Motor neuron (in vitro differentiated cells): ENCODE data around the gene PLA2G4F. TPM values are rescaled to one million over a fixed set of nuclear protein-coding genes. Genes with fewer than 3 reads are reported as not detected.

Experiments used
- ATAC-seq, 8 experiments: fragments of 200-7000 bp; cut with Tn5 transposase; replicated peaks in 6 of 8; 2 replicates each; pipeline ENCODE4 v1.8.0; 2021; ENCODE audit warnings: mild to moderate bottlenecking in 8 of 8, moderate library complexity in 8 of 8
- H3K27ac ChIP-seq, 2 donors: fragments of 250-450 bp; sonication (Bioruptor Pico); 2 replicates each; pipeline ENCODE4 v1.9.0; 2021; ENCODE audit warnings: antibody characterized with exemption in 2 of 2, mild to moderate bottlenecking in 2 of 2, moderate library complexity in 1 of 2
- H3K4me1 ChIP-seq, 2 donors: fragments of 250-450 bp; sonication (Bioruptor Pico); replicated peaks in 1 of 2; 2 replicates each; pipeline ENCODE4 v1.6.1; 2021; ENCODE audit warnings: antibody characterized with exemption in 2 of 2, mild to moderate bottlenecking in 2 of 2, moderate library complexity in 1 of 2
- H3K4me3 ChIP-seq, 5 donors: fragments of 250-450 bp; sonication (Bioruptor Pico); 2 replicates each; pipeline ENCODE4 v1.9.0; 2021; ENCODE audit warnings: antibody characterized with exemption in 5 of 5, mild to moderate bottlenecking in 5 of 5, moderate library complexity in 4 of 5
- WGBS, 10 experiments: fragments of 450-650 bp; shearing (Covaris generic); methylation state at CpG; one replicate each; pipeline ENCODE4 v1.0.0; 2022; 5-methylcytosine and 5-hydroxymethylcytosine counted together
- in situ Hi-C, 9 experiments: fragments of 400-800 bp; cut with MboI; loops; one replicate each; pipeline ENCODE4 v1.15.0; 2021; ENCODE audit warnings: low sequenced_read_pairs in 9 of 9, low pct_unique_long_range_greater_than_20kb in 2 of 9; ENCODE audit not compliant: unreplicated experiment in 9 of 9
- total RNA-seq, 8 experiments: library from RNA; unstranded; fragments of 300-600 nt; gene quantifications; 2 replicates each; pipeline versions ENCODE4 v1.2.3 to v1.2.4, GENCODE V29; 2022

Gene PLA2G4F
- total RNA-seq, 8 experiments from 2014 or later, result 0.04 to 1.8 (median 0.42) TPM; not detected in 2

- in situ Hi-C loops, result no loop called here
- peak in 2 of 8 experiments; percentile 16 to 32 for ATAC-seq
- Histone ChIP-seq H3K4me3 (no peak overlapping the region), H3K27ac (no peak overlapping the region), H3K4me1 (peaks cover 3 to 9% of the 10 kb centered on the region in 2 donors)
- 55 to 89% (median 83%) methylated on average over 2 to 6 of the region's 10 CpGs; no CpG with 5 or more reads in 6 of the 10 experiments for WGBS, 10 experiments
Measured at GRCh38 chr15:42158941-42159340, 2.5 kb upstream of the PLA2G4F start.

DNA sequence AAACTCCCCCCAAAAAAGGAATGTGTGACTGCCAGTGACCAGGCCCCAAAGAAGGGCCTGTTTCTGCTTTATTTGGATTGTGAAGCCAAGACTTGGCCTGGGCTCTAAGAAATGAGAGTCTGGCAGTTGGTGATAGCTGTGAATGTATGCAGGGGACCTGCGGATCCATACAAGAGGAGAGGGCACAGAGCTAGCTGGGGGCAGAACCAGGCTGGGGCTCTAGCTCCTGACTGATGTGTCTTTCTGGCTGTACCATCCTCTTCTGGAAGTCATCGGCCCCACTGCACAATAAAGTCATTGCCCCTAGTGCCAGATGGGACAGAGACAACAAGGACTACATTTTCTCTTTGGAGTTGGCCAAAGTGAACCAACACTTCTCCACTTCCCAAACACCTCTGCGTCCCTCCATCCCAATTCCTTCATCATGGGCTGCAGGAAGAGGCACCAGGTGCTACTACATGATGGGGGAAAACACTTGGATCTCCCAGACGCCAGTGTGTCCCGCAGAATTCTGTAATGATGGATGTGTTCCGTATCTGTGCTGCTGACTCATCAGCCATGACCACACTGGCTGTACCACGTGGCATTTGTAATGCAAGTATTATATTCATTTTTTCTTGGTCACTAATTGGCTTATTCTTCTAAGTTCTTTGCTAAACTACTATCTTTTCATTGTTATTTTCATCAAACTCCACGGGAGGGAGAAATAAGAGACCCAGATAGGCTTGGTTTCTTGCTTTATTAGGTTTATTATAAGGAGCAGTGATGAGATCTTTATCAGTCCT lies 1.7 kb upstream of the PLA2G4F start:
- 29 to 100% (median 79%) methylated on average over 1 to 7 of the region's 8 CpGs for WGBS, 10 experiments
- Histone ChIP-seq H3K27ac (no peak overlapping the region), H3K4me3 (no peak overlapping the region), H3K4me1 (peaks cover 3 to 9% of the 10 kb centered on the region in 2 donors)
- ATAC-seq, result peak in 7 of 8 experiments; percentile 20 to 77 (median 54)
- in situ Hi-C loops, result no loop called here

GRCh38 chr15:42157381-42157780 lies 945 bp upstream of the PLA2G4F start:
- H3K4me3 ChIP-seq, result no peak overlapping the region
- H3K27ac ChIP-seq, result no peak overlapping the region
- in situ Hi-C loops, result no loop called here
- H3K4me1 ChIP-seq, result peaks cover 3 to 9% of the 10 kb centered on the region in 2 donors
- ATAC-seq, result no peak
- WGBS, 10 experiments, result 88 to 100% (median 97%) methylated on average over 1 to 3 of the region's 8 CpGs; no CpG with 5 or more reads in 4 of the 10 experiments

- peak overlapping the region in 1 of 2 donors; percentile 76 for H3K27ac ChIP-seq
- peak in 5 of 8 experiments; percentile 61 to 84 (median 82) for ATAC-seq
- WGBS, 10 experiments, result 20 to 100% (median 67%) methylated on average over 1 to 12 of the region's 27 CpGs; no CpG with 5 or more reads in 3 of the 10 experiments
- H3K4me3 ChIP-seq, result no peak overlapping the region
- in situ Hi-C loops, result no loop called here
- H3K4me1 ChIP-seq, result peaks cover 3 to 15% of the 10 kb centered on the region in 2 donors
Measured at GRCh38 chr15:42155546-42156242, 742 bp downstream of the PLA2G4F start.

DNA sequence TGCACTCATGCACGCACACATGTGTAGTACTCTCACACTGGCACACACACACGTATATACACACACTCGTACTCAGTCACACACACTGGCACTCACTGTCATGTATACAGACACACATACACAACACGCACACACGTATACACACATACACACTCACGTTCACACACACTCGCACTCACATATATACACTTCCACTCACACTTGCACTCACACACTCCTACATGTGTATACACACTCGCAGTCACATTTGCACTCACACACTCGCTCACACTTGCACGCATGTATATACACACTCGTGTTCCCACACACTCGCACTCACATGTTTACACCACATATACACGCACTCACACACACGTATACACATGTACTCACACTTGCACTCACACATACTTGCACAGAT lies 1.5 kb downstream of the PLA2G4F start:
- 60 to 100% (median 86%) methylated on average over 1 to 10 of the region's 14 CpGs; no CpG with 5 or more reads in 4 of the 10 experiments for WGBS, 10 experiments
- Histone ChIP-seq H3K4me3 (no peak overlapping the region), H3K4me1 (peaks cover 3 to 15% of the 10 kb centered on the region in 2 donors), H3K27ac (no peak overlapping the region)
- in situ Hi-C loops, result no loop called here
- no peak for ATAC-seq

GRCh38 chr15:42154212-42154941 lies 2.1 kb downstream of the PLA2G4F start:
- ATAC-seq, result peak in 5 of 8 experiments; percentile 17 to 31 (median 29)
- no peak overlapping the region for H3K4me3 ChIP-seq
- H3K4me1 ChIP-seq, result peaks cover 3 to 15% of the 10 kb centered on the region in 2 donors
- no peak overlapping the region for H3K27ac ChIP-seq
- 74 to 100% (median 92%) methylated on average over 2 to 6 of the region's 16 CpGs; no CpG with 5 or more reads in 6 of the 10 experiments for WGBS, 10 experiments
- in situ Hi-C loops, result no loop called here

DNA sequence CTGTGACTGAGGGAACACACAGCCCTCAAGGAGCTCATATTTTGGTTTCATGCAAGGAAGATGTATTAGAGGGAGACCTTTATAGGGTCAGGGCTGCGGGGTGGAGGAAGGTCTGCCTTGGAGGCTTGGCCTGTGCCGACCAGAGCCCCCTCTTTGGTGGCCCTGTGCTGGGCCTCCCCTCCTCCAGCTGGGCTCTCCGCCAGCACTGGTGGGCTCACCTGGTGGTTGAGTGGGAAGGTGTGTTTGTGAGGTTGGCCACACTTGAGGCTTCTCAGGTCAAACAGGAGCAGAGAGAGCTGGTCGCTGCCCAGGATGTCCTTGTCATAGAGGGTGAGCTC lies 2.6 kb downstream of the PLA2G4F start:
- 38 to 83% (median 68%) methylated on average over 1 to 4 of the region's 4 CpGs; no CpG with 5 or more reads in 5 of the 10 experiments for WGBS, 10 experiments
- in situ Hi-C loops, result no loop called here
- Histone ChIP-seq H3K27ac (no peak overlapping the region), H3K4me3 (no peak overlapping the region), H3K4me1 (peaks cover 3 to 15% of the 10 kb centered on the region in 2 donors)
- ATAC-seq, result no peak

DNA sequence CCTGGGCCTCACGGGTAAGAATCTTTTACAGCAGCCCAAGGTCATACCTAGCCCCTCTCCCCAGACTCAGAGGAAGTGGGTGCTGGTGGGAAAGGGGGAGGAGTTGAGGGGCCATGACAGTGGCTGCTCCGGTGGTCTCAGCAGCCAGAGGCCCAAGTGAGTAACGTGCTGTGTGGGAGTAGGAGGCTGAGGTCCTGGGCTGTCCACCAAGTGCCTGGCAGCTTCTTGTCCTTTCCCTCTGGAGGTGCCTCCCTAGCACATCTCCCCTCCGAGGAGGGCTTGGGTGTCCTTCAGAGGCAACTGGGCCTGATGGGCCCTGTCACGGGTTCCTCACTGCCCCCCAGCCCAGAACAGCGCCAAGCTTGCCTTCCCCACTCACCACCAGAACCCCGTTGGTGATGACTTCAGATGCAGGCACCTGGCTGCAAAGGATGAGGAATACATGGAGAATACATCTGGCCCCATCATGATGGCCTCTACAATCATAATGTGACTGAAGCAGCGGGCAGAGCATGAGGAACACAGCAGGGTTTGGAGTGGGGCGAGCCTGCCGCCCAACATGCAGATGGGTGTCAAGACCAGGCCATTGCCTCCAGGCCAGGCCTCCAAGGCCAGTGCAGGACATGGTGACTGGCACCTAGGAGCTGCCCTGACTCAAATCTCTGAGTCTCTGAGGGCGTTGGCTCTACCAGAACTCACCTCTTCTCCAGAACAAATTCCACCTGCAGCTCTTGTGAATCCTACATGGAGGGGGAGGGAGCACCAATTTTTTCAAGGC lies 3.3 kb downstream of the PLA2G4F start:
- peaks cover 3 to 15% of the 10 kb centered on the region in 2 donors for H3K4me1 ChIP-seq
- in situ Hi-C loops, result no loop called here
- 14 to 100% (median 72%) methylated on average over 1 to 3 of the region's 11 CpGs; no CpG with 5 or more reads in 5 of the 10 experiments for WGBS, 10 experiments
- H3K27ac ChIP-seq, result no peak overlapping the region
- no peak for ATAC-seq
- no peak overlapping the region for H3K4me3 ChIP-seq

DNA sequence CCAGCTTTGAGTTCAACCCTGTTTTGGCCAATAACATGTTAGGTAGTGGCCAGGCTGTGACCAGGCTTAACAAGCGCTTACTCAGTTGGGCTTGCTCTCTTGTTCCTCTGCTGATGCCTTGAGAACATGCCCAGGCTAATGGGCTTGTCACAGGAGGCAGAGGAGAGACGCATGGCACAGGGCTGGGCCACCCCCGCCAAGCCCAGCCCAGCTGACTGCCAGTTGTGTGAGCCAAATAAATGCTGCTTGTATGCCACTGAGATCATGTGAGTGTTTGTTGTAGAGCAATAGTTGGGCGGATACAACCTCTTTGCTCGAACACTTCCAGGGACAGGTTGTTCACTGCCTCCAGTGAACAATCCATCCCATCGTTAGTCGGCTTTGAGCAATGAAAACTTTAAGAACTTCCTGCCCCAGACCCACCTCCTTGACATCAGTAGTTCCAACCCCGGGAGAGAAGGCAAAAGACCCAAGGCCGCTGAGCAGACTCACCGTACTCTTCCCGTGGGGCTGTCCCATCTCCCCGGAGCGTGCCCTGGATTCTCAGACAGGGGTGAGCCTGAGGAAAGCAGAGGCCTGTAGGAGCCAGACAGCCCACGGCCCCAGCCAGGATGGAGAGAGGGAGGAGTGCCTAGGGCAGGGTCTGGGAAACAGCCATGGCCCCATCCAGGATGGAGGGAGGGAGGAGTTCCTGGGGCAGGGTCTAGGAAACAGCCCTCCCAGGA lies 4.1 kb downstream of the PLA2G4F start:
- in situ Hi-C loops, result no loop called here
- ATAC-seq, result peak in 7 of 8 experiments; percentile 3 to 75 (median 43)
- Histone ChIP-seq H3K4me1 (peaks cover 3 to 15% of the 10 kb centered on the region in 2 donors), H3K27ac (no peak overlapping the region), H3K4me3 (no peak overlapping the region)
- WGBS, 10 experiments, result 0 to 93% (median 74%) methylated on average over 1 to 9 of the region's 14 CpGs; no CpG with 5 or more reads in 3 of the 10 experiments

DNA sequence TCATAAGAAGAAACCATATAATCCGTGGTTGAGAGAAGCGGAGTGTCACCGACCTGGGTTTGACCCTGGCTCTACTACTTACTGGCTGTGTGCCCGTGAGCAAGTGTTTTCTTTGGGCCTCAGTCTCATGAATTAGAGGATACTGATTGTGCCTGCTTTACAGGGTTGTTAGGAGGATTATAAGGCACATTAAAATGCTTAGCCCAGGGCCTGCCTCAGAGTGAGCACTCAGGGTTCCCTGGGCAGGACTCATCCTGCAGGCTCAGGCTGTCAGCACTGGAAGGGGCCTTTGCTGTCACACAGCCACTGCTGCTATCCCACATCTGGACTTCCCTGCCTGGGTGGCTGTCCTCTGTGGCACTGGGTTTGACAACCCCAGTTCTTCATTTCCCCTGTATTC lies 4.7 kb downstream of the PLA2G4F start:
- Histone ChIP-seq H3K27ac (no peak overlapping the region), H3K4me1 (peaks cover 3 to 15% of the 10 kb centered on the region in 2 donors), H3K4me3 (no peak overlapping the region)
- WGBS, 10 experiments, result 63 to 100% methylated on average over 1 to 3 of the region's 4 CpGs; no CpG with 5 or more reads in 8 of the 10 experiments
- in situ Hi-C loops, result no loop called here
- ATAC-seq, result peak in 7 of 8 experiments; percentile 1 to 35 (median 12)

- Histone ChIP-seq H3K4me1 (peaks cover 3 to 12% of the 10 kb centered on the region in 2 donors), H3K4me3 (no peak overlapping the region), H3K27ac (no peak overlapping the region)
- WGBS, 10 experiments, result 70 to 90% methylated on average over 2 to 8 of the region's 10 CpGs; no CpG with 5 or more reads in 8 of the 10 experiments
- no peak for ATAC-seq
- in situ Hi-C loops, result no loop called here
Measured at GRCh38 chr15:42151141-42151561, 5.3 kb downstream of the PLA2G4F start.
